Activated T-cell treated with anti-CD3 and anti-CD28 coated beads, Interleukin-2, amount 50 U/mL, for 1 hour (primary cell): ENCODE results near the gene MECR.

Experiments
- DNase-seq: peaks from one replicate; pipeline ENCODE4 v3.0.0-alpha.2; 2020

MECR gene

DNA sequence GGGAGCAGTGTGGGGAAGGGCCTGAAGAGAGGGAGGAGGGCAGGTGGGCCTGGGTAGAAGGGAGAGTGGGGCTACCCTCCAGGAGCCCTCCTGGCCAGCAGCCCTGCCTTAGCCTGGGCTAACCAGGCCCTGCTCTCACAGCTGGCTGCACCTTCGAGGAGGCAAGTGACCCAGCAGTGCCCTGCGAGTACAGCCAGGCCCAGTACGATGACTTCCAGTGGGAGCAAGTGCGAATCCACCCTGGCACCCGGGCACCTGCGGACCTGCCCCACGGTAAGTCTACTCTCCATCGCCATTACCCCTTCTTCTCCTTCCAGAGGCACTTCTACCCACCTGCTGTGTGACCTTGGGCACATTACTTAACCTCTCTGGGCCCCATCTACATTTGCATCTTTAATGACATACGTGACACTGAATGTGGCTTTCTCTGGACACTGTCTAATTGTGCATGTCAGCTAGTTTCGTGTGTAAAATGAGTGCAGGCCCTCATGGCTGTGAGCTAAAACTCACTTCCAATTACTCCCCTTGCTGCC, 24.5 kb upstream of the MECR start:
- DNase-seq, result no peak

DNA sequence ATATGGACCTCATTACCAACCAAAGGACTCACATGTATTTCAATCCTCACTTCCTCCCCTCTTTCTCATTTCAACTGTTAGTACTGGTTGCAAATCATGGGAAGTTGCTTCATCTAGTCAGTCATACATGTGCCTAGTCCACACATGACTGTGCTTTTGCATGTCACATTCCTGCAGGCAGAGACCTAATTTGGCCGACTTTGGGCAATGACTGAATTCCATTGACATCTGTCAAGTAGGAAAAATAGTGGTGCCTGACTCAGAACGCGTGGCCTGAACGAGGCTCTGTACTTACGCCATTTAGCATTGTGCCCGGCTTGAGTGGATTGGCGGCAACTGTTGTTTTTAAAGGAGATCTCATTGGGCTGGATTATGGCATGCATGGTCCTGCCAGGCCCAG, 23.6 kb upstream of the MECR start:
- no peak for DNase-seq

DNA sequence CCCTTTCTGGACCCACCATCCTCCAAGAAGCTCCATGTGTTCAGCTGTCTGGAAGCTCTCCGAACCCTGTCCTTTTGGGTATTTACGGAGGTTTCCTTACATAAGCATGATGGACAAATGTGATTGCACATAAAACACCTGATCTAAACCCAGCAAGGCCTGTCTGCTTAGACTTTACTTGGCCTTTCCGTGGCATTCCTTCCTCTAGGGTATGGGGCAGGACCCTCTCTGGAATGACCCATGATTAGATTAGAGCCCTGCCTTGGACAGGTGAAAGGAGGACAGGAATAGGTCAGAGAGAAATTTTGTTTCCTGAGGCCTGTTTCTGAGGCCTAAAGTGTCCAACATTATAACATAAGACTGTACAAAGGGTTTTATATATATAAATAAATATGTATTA, 22.4 kb upstream of the MECR start:
- DNase-seq, result no peak

DNA sequence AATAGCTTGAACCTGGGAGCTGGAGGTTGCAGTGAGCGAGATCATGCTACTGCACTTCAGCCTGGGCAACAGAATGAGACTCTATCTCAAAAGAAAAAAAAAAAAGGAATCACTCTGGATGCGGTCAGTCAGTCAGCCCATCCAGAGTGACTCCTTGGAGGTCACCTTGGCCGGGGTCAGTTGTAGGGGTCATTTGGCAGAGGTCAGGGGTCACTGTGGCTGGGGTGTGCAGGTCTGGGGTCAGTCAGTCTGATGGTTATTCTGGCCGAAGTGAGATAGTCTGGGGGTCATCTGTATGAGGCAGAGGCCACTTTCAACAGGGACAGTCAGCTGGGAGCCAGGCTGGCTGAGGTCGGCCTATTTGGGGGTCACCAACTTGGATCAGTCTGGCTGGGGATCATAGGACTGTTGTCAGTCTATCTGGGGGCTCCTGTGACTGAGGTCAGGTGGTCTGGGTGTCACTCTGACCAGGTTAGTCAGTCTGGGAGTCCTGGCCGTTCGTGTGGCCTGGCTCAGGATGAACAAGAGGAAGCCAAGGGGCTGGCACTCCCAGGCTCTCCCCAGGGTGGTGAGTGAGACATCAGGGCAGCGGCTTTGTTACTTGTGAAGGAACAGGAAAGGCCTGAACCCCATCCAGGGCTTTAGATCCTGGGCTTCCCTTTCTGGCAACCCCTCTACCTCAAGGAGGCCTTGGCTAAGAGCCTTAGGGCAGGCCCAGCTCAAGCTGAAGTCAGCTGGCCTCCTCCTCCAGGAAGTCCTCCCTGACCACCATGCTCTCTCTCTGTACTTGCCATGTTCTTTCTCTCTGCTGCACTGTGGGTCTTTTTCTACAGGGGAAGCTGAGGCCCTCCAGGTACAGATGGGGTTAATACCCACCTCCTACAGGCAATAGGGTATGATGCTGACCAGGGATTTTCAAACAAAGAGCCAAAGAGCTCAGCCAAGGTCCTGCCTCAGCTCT, 20.7 kb upstream of the MECR start:
- no peak for DNase-seq

- DNase-seq, result no peak
These were observed 19.3 kb upstream of the MECR start for GRCh38 chr1:29249951-29250581.

DNA sequence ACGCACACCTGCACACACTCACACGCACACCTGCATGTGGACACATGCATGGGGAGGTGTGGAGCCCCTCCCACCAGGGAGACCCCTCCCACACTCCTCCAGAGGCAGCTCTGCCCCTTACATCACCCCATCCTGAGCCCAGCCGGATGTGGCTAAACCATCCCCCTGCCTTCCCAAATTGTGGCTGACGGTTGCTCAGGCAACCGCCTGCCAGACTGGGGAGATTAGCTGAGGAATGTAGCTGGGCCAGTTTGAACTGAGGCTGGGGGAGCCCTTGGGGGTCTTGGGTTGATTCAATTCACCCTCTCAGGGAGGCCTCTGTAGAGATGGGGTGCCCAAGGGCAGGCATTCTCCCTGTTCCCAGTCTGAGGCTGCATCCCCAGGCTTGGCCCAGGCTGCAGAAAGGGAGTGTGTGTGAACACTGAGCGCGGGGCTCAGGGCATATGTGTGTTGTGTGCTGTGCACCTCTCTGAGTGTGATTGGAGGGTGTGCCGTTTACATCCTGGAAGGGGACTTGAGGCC, 18.5 kb upstream of the MECR start:
- no peak for DNase-seq

GRCh38 chr1:29248409-29248808, 17.7 kb upstream of the MECR start:
- no peak for DNase-seq

- DNase-seq, result no peak
These were observed 17.0 kb upstream of the MECR start for GRCh38 chr1:29247571-29248273.

DNA sequence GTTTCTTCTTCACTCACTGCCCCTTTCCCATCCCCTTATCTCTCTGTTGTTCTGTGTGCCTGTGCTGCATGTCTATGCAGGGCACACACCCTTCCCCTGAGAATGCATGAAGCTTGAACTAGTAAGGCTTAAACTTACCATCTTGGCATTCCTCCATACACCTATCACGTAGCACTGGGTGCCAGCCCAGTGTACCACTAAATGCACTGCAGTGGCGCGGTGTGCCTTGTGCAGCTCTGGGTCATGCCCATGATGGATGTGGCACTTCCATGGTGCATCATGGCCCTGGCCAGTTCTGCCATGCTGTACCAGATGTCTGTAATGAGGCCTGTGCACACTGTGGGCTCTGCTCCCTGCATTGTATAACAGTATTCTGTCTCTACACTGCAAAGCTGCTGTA, 16.3 kb upstream of the MECR start:
- no peak for DNase-seq

- DNase-seq, result no peak
These were observed 15.1 kb upstream of the MECR start for GRCh38 chr1:29245876-29246275.

- no peak for DNase-seq
These were observed 14.5 kb upstream of the MECR start for GRCh38 chr1:29245261-29245660.

DNA sequence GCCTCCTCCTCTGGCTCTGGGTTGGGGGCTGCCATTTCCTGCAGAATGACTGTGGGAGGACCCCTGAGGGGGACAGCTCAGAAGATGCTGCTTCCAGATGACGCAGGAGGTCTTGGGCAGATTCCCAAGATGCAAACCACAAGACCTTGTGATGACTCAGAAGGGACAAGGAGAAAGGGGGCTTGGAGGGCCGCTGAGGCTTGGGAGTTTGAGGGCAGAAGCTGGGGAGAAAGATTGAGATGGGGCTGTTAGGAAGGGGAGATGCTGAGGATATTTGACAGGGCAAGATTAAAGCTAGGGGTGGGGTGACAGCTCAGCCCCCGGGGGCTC, 13.1 kb upstream of the MECR start:
- no peak for DNase-seq

DNA sequence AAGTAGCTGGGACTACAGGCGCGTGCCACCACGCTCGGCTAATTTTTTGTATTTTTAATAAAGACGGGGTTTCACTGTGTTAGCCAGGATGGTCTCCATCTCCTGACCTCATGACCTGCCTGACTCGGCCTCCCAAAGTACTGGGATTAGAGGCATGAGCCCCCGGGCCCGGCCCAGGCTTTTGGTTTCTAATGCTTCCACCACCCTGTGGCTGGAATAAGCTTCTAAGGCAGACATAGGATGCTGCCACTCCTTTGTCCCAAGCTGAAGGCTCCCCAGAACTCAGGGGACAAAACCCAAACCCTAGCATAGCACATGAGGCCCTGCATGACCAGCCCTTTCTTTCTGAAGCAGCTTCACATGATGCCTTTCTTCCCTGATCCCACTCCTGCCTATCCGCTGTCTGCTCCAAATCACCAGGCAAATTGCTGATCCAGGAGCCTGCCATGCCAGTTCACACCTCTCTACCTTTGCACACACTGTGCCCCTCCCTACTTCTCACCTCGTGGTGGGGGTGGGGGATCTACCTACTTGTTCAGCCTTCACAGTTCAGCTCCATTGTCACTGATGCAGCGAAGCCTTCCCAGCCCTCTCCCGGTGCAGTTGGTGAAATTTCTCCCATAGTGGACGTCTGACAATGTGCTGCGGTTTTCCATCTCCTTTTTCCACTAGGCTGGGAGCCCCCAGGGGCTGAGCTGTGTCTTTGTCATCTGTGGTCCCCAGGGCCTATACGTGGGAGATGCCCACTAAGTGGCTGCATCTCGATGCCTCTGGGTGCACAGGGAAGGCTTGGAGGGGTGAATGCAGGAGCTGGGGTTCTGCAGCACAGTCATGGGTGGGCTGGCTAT, 12.5 kb upstream of the MECR start:
- no peak for DNase-seq

DNA sequence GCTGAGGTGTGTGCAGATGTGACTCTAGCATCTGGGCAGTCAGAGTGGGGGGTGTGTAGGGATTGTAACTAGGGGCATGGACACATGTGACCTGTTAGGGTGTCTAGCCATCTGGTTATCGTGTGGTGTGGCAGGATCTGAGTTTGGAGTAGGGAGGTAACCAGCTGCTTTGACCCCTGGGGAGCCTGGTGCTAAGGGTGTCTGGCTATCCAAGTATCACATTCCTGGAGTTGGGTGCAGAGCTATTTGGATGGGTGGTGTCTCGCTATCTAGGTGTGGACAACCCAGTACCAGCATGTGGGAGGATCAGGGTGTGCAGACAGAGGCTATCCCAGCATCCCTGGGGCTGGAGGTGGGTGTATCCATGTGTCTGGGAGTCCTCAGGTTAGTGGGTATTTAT, 10.3 kb upstream of the MECR start:
- DNase-seq, result no peak

GRCh38 chr1:29240400-29240837, 9.7 kb upstream of the MECR start:
- DNase-seq, result no peak

DNA sequence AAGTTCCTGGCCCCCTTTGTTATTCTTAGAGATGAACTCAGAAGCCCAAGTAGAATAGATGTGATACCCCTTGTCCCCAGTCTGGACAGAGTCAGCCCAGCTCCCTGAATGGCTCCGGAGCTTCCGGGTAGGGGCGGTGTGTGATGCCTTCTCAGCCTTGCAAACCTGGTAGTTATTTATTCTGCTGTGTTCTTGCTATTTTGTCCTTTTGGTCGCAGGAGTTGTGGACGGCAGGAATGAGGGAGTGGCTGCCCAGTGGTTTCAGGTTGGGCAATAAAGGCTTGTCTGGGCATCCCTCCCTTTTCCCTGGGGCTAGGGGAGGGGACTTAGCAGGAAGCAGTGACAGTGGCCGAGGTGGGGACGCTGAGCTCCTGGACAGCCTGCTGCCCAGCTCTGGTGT, 8.4 kb upstream of the MECR start:
- no peak for DNase-seq

DNA sequence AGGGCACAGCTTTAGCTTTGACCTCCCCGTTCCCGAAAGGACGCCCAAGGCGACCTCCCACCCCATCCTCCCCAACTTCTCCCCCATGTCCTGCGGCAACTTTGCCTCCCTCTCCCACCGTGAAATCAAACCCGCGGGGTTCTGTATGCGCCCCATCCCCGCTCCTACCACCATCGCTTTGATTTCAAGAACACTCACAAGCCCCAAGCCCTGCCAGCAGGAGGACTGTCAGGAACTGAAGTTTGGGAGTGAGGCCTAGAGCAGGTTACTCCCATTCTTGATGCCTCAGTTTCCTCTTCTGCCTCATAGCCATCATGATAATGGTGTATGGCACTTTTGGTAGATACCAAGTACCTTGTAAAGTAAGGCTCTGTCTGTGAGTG, 7.9 kb upstream of the MECR start:
- DNase-seq, result no peak

GRCh38 chr1:29237852-29238619, 7.3 kb upstream of the MECR start:
- peak; percentile 25 for DNase-seq

DNA sequence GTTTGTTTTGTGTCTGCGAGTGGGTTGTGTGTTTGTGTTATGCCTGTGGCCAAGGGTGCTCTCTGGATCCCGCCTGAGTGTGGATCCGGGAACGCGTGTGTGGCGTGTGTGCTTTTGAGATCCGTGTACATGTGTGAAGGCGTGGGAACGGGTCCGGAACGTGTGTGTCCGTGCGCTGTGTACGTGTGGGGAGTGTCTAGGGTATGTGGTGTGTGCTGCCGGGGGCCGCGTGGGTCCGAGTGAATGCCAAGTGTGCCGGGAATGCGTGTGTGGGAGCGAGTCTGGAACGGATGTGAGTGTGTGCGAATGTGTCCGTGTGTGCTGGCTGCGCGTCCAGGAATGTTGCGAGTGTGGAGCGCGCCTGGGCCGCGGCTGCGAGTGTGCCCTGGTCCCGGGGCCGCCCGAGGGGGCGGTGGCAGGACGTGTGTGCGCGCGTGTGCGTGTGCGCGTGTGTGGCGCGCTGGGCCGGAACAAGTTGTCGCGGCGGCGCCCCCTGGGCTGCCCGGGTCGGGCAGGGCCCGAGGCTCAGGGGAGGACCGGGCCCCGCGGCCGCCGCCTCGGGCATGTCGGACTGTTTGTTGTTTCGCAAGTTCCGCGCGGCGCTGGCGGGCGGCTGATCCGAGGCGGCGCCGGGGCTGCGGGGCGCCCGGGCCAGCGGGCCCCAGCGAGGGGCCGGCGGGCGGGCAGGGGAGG, 6.5 kb upstream of the MECR start:
- peak; percentile 26 for DNase-seq

GRCh38 chr1:29236712-29237128, 6.0 kb upstream of the MECR start:
- DNase-seq, result no peak
